ENCODE measurements around the gene GDPD5. TPM values are rescaled to one million over a fixed set of nuclear protein-coding genes. Genes with fewer than 3 reads are reported as not detected.

Gene GDPD5
- total RNA-seq, 2 donors from 2014 or later = 3.0 to 8.6 TPM

- Mint-ChIP-seq H3K27ac (no peak overlapping the region), H3K4me3 (no peak overlapping the region), H3K9me3 (no peaks in the 10 kb centered on the region), H3K27me3 (ENCODE audit: insufficient read depth) (no peaks in the 10 kb centered on the region), H3K4me1 (peaks cover 60% of the 10 kb centered on the region), H3K36me3 (ENCODE audit: low read depth) (no peaks in the 10 kb centered on the region)
- Histone ChIP-seq H3K9ac (ENCODE audit: extremely low read depth, low read length, poor library complexity, severe bottlenecking) (no peak overlapping the region), H3K27ac (ENCODE audit: low read depth, low read length) (no peak overlapping the region), H3K4me3 (ENCODE audit: low read length) (no peak overlapping the region), H3K4me1 (ENCODE audit: control insufficient read depth, insufficient read depth, low read length) (peaks cover 49% of the 10 kb centered on the region), H3K36me3 (ENCODE audit: control insufficient read depth, insufficient read depth, low read length) (no peaks in the 10 kb centered on the region), H3K9me3 (ENCODE audit: control insufficient read depth, low read length) (no peaks in the 10 kb centered on the region), H3K27me3 (ENCODE audit: control insufficient read depth, insufficient read depth, low read length, poor library complexity, severe bottlenecking) (no peaks in the 10 kb centered on the region)
- no peak for DNase-seq
- 89 to 98% methylated on average over 3 of the region's 3 CpGs for WGBS, 2 experiments (ENCODE audit: insufficient coverage in 1 of 2, insufficient read length in 1 of 2)
- TF ChIP-seq CTCF (conservative IDR thresholded peaks at IDR 0.05) = no peak
Observed at GRCh38 chr11:75556275-75556674, 30.5 kb upstream of the GDPD5 start.

GRCh38 chr11:75555079-75555811, 29.5 kb upstream of the GDPD5 start:
- Histone ChIP-seq H3K36me3 (ENCODE audit: control insufficient read depth, insufficient read depth, low read length) (no peaks in the 10 kb centered on the region), H3K4me3 (ENCODE audit: low read length) (no peak overlapping the region), H3K27me3 (ENCODE audit: control insufficient read depth, insufficient read depth, low read length, poor library complexity, severe bottlenecking) (no peaks in the 10 kb centered on the region), H3K4me1 (ENCODE audit: control insufficient read depth, insufficient read depth, low read length) (peaks cover 40% of the 10 kb centered on the region), H3K9me3 (ENCODE audit: control insufficient read depth, low read length) (no peaks in the 10 kb centered on the region), H3K27ac (ENCODE audit: low read depth, low read length) (peak overlapping the region; percentile 13), H3K9ac (ENCODE audit: extremely low read depth, low read length, poor library complexity, severe bottlenecking) (no peak overlapping the region)
- H3K27ac Mint-ChIP-seq = peak overlapping the region; percentile 76
- no peaks in the 10 kb centered on the region for H3K36me3 Mint-ChIP-seq (ENCODE audit: low read depth)
- no peak for TF ChIP-seq CTCF (conservative IDR thresholded peaks at IDR 0.05)
- no peak overlapping the region for H3K4me3 Mint-ChIP-seq
- H3K9me3 Mint-ChIP-seq = no peaks in the 10 kb centered on the region
- DNase-seq = peak; percentile 49
- WGBS, 2 experiments (ENCODE audit: insufficient coverage in 1 of 2, insufficient read length in 1 of 2) = 87 to 91% methylated on average over 8 to 12 of the region's 12 CpGs
- H3K27me3 Mint-ChIP-seq (ENCODE audit: insufficient read depth) = no peaks in the 10 kb centered on the region
- peaks cover 49% of the 10 kb centered on the region for H3K4me1 Mint-ChIP-seq

GRCh38 chr11:75554258-75555022, 28.7 kb upstream of the GDPD5 start:
- H3K27ac ChIP-seq (ENCODE audit: low read depth, low read length) = peak overlapping the region; percentile 56
- peak; percentile 97 for DNase-seq
- no peaks in the 10 kb centered on the region for H3K9me3 Mint-ChIP-seq
- H3K4me1 ChIP-seq (ENCODE audit: control insufficient read depth, insufficient read depth, low read length) = peaks cover 35% of the 10 kb centered on the region
- H3K36me3 ChIP-seq (ENCODE audit: control insufficient read depth, insufficient read depth, low read length) = no peaks in the 10 kb centered on the region
- no peak overlapping the region for H3K9ac ChIP-seq (ENCODE audit: extremely low read depth, low read length, poor library complexity, severe bottlenecking)
- no peak overlapping the region for H3K4me3 Mint-ChIP-seq
- H3K27me3 ChIP-seq (ENCODE audit: control insufficient read depth, insufficient read depth, low read length, poor library complexity, severe bottlenecking) = no peaks in the 10 kb centered on the region
- H3K27ac Mint-ChIP-seq = peak overlapping the region; percentile 89
- 82 to 83% methylated on average over 11 to 21 of the region's 21 CpGs for WGBS, 2 experiments (ENCODE audit: insufficient coverage in 1 of 2, insufficient read length in 1 of 2)
- TF ChIP-seq CTCF (conservative IDR thresholded peaks at IDR 0.05) = no peak
- H3K4me3 ChIP-seq (ENCODE audit: low read length) = no peak overlapping the region
- no peaks in the 10 kb centered on the region for H3K9me3 ChIP-seq (ENCODE audit: control insufficient read depth, low read length)
- H3K4me1 Mint-ChIP-seq = peaks cover 41% of the 10 kb centered on the region
- no peaks in the 10 kb centered on the region for H3K36me3 Mint-ChIP-seq (ENCODE audit: low read depth)
- no peaks in the 10 kb centered on the region for H3K27me3 Mint-ChIP-seq (ENCODE audit: insufficient read depth)
